ENCODE measurements around the gene CELA2A.
"Not testable (repeated sequence)": the region's sequence is repeated elsewhere in the genome, so short reads cannot be mapped to it uniquely, and the experiment has no call there.

The CELA2A gene

GRCh38 chr1:15504436-15504835 is 47.9 kb downstream of the CELA2A start:
- no peak for DNase-seq

- no peak for DNase-seq
Observed at GRCh38 chr1:15506831-15507230, 50.3 kb downstream of the CELA2A start.

GRCh38 chr1:15507278-15507677 is 50.7 kb downstream of the CELA2A start:
- DNase-seq = no peak

- no peak for DNase-seq
Observed at GRCh38 chr1:15508700-15509487, 52.4 kb downstream of the CELA2A start.

GRCh38 chr1:15509586-15509985 is 53.1 kb downstream of the CELA2A start:
- DNase-seq = no peak

- no peak for DNase-seq
Observed at GRCh38 chr1:15510611-15511405, 54.3 kb downstream of the CELA2A start.

GRCh38 chr1:15513192-15513591 is 56.7 kb downstream of the CELA2A start:
- no peak for DNase-seq

GRCh38 chr1:15513919-15514318 is 57.4 kb downstream of the CELA2A start:
- no peak for DNase-seq

- DNase-seq = not testable (repeated sequence)
Observed at GRCh38 chr1:15514557-15514956, 58.0 kb downstream of the CELA2A start.

- DNase-seq = peak in 1 of 2 experiments; percentile 8
Observed at GRCh38 chr1:15515022-15515663, 58.6 kb downstream of the CELA2A start.

- DNase-seq = no peak
Observed at GRCh38 chr1:15519625-15520024, 63.1 kb downstream of the CELA2A start.

- not testable (repeated sequence) for DNase-seq
Observed at GRCh38 chr1:15521206-15521906, 64.8 kb downstream of the CELA2A start.
